Measurements from ENCODE around the gene TEAD1. TPM values are rescaled to one million over a fixed set of nuclear protein-coding genes. Genes with fewer than 3 reads are reported as not detected.

Gene TEAD1
- total and polyA plus RNA-seq, 2 experiments from 2014 or later, result 45.9 to 105 TPM

DNA sequence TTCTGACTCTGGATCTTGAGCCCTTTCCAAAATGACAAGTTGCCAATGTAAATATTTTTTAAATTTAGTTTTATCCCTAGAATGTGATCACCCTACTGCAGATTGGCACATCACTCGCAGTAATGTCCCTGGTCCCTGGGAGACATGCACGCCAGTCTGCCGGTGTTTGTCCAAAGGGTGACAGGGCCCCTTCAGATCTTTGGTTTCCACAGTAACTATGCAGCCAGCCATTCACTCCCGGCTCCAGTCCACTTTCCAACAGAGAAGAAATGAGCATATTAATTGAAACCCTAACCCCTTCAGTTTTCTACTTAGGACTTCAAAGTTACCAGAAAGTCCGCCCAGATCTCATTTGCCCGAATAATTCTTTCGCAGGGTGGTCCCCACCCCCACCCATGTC lies 309.1 kb downstream of the TEAD1 start:
- H3K27ac ChIP-seq, result no peak overlapping the region

DNA sequence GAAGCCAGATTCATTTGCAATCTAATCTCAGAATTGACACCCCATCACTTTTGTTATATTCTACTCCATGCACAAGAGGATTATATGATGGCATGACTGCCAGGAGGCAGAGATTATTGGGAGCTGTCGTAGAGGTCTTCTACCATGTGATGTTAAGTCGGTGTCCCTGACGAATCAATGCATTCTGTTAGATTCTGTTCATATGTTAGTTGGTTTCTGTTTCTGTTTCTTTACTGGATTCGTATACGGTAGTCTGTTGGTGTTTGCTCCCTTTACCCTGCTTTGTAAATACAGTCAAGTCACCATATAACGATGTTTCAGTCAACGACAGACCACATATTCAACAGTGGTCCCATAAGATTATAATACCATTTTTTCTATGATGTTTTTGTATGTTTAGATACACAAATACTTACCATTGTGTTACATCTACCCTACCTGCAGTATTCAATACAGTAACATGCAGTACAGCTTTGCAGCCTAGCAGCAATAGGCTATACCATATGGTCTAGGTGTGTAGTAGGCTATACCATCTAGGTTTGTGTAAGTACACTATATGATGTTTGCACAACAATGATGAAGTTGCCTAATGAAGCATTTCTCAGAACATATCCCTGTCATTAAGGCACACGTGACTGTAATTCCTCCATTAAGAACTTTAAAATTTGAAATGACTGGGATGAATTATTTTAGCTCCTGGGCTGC lies 312.1 kb downstream of the TEAD1 start:
- H3K4me1 ChIP-seq (ENCODE audit: low read depth), result no peaks in the 10 kb centered on the region
- no peak for DNase-seq (ENCODE audit: low read depth in 1 of 2, low spot score in 1 of 2)
- H3K36me3 ChIP-seq, result no peaks in the 10 kb centered on the region
- TF ChIP-seq, protein P1, sequence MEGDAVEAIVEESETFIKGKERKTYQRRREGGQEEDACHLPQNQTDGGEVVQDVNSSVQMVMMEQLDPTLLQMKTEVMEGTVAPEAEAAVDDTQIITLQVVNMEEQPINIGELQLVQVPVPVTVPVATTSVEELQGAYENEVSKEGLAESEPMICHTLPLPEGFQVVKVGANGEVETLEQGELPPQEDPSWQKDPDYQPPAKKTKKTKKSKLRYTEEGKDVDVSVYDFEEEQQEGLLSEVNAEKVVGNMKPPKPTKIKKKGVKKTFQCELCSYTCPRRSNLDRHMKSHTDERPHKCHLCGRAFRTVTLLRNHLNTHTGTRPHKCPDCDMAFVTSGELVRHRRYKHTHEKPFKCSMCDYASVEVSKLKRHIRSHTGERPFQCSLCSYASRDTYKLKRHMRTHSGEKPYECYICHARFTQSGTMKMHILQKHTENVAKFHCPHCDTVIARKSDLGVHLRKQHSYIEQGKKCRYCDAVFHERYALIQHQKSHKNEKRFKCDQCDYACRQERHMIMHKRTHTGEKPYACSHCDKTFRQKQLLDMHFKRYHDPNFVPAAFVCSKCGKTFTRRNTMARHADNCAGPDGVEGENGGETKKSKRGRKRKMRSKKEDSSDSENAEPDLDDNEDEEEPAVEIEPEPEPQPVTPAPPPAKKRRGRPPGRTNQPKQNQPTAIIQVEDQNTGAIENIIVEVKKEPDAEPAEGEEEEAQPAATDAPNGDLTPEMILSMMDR (IDR thresholded peaks at IDR 0.05; ENCODE audit: low read depth, low read length), result no peak
- no peak overlapping the region for H3K4me3 ChIP-seq
- no peak overlapping the region for H3K27ac ChIP-seq
- H3K27me3 ChIP-seq, result peaks cover 2% of the 10 kb centered on the region
- no peaks in the 10 kb centered on the region for H3K9me3 ChIP-seq (ENCODE audit: low read depth)

More for the DNA sequence above, 309.1 kb downstream of the TEAD1 start:
- no peak for DNase-seq (ENCODE audit: low read depth in 1 of 2, low spot score in 1 of 2)
- TF ChIP-seq, protein P1 (IDR thresholded peaks at IDR 0.05; ENCODE audit: low read depth, low read length), result no peak
- Histone ChIP-seq H3K4me1 (ENCODE audit: low read depth) (no peaks in the 10 kb centered on the region), H3K36me3 (no peaks in the 10 kb centered on the region), H3K27me3 (peaks cover 2% of the 10 kb centered on the region), H3K9me3 (ENCODE audit: low read depth) (no peaks in the 10 kb centered on the region), H3K4me3 (no peak overlapping the region)

DNA sequence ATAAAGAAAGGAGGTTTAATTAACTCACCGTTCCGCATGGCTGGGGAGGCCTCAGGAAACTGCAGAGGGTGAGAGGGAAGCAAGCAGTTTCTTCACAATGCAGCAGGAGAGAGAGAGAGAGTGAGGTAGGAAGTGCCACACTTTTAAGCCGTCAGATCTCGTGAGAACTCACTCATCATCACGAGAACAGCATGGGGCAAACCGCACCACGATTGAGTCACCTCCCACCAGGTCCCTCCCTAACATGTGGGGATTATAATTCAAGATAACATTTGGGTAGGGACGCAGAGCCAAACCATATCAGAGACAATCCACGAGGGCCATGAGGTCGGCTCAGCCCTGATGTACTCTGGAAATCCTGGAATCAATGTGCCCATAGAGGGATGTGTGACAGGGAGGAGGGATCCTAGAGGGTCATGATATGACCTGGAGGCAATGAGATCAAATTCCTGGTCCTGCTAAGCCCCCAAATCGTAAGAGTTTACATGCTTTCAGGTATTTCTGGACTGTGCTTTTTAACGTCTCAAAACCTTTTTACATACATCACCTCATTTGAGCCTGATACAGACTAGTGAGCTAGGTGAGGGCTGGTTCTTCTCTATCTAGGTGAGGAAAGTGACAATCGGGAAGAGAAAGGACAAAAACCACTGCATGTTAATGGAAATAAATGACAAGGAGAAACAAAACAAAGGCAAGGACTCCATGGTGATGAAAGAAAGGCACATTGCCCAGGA lies 315.4 kb downstream of the TEAD1 start:
- Histone ChIP-seq H3K36me3 (no peaks in the 10 kb centered on the region), H3K4me1 (ENCODE audit: low read depth) (no peaks in the 10 kb centered on the region), H3K27me3 (peaks cover 6% of the 10 kb centered on the region), H3K9me3 (ENCODE audit: low read depth) (no peaks in the 10 kb centered on the region), H3K27ac (no peak overlapping the region), H3K4me3 (no peak overlapping the region)
- DNase-seq (ENCODE audit: low read depth in 1 of 2, low spot score in 1 of 2), result no peak
- TF ChIP-seq, protein P1 (IDR thresholded peaks at IDR 0.05; ENCODE audit: low read depth, low read length), result no peak

DNA sequence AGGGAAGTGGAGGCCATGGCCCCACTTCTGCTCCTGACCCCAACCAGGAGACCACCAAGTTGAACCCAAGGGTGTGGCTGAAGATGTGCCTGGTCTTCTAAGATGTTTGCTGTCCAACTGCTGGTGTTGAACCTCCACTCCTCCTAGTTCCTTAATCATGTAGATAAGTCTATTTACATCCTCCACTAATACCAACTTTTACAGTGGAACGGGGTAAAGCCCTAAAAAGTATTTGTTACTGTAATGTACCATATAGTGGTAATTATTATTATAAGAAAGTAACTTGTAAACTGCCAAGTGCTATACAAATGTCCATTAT lies 315.9 kb downstream of the TEAD1 start:
- Histone ChIP-seq H3K27me3 (peaks cover 6% of the 10 kb centered on the region), H3K4me1 (ENCODE audit: low read depth) (no peaks in the 10 kb centered on the region), H3K9me3 (ENCODE audit: low read depth) (no peaks in the 10 kb centered on the region), H3K36me3 (no peaks in the 10 kb centered on the region), H3K4me3 (no peak overlapping the region), H3K27ac (no peak overlapping the region)
- no peak for DNase-seq (ENCODE audit: low read depth in 1 of 2, low spot score in 1 of 2)
- TF ChIP-seq, protein P1 (IDR thresholded peaks at IDR 0.05; ENCODE audit: low read depth, low read length), result no peak

DNA sequence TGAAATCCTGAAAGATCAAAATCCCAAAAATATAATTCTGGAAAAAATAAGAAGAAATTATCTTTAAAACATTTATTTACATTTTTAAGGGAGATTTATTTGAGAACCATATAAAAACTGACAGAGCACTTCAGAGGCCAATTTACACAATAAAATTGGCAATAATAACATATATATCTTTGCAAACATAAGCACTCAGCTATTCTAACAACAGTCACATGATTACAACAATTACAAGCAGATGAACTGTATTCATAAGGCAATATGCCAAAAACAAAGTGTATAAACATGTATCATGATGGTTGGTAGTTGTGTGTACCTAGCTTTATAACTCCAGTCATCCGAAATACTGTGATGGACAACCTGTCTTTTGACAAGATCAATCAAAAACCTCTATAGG lies 317.2 kb downstream of the TEAD1 start:
- TF ChIP-seq, protein P1 (IDR thresholded peaks at IDR 0.05; ENCODE audit: low read depth, low read length), result no peak
- Histone ChIP-seq H3K9me3 (ENCODE audit: low read depth) (no peaks in the 10 kb centered on the region), H3K4me1 (ENCODE audit: low read depth) (no peaks in the 10 kb centered on the region), H3K4me3 (no peak overlapping the region), H3K27ac (no peak overlapping the region), H3K27me3 (peaks cover 6% of the 10 kb centered on the region), H3K36me3 (no peaks in the 10 kb centered on the region)
- DNase-seq (ENCODE audit: low read depth in 1 of 2, low spot score in 1 of 2), result no peak

Data from cardiac muscle cell (in vitro differentiated cells and primary cell).